H1 (cell line): ENCODE results near the gene GNA12. TPM values are rescaled to one million over a fixed set of nuclear protein-coding genes. Genes with fewer than 3 reads are reported as not detected.
A peak's percentile ranks its signal among the peaks of the same experiment; 100 is the strongest.

Experiments
- CTCF ChIA-PET: fragments of 300-600 bp; sonication (Branson Sonifier 250); formaldehyde crosslinking; loops from one replicate; lab custom pipeline; 2021; ENCODE audit not compliant: partially characterized antibody; lab: Charles Lee
- POLR2A ChIA-PET: fragments of 300-600 bp; sonication (Branson Sonifier 250); formaldehyde crosslinking; loops from one replicate; lab custom pipeline; 2021; ENCODE audit warnings: inconsistent platforms; ENCODE audit not compliant: partially characterized antibody; lab: Charles Lee
- DNase-seq, 2 experiments: peaks; one replicate each; pipeline versions ENCODE4 v3.0.0 to v3.0.0-alpha.2; 2010 to 2022; ENCODE audit warnings: low spot score in 2 of 2, low read depth in 1 of 2, mixed read lengths in 1 of 2
- FAIRE-seq: peaks from 2 replicates; lab custom pipeline; 2011; peaks lifted over from hg19 to GRCh38; lab: Jason Lieb, UNC
- H2AFZ ChIP-seq: 2 replicates; pipeline ENCODE4 v1.8.1; 2012; ENCODE audit warnings: low read length, inconsistent platforms
- H2AK5ac ChIP-seq: 2 replicates; pipeline ENCODE4 v1.6.1; 2013; ENCODE audit warnings: low read depth, low read length
- H2BK120ac ChIP-seq: replicated peaks from 2 replicates; pipeline ENCODE3; 2013; ENCODE audit warnings: low read depth, low read length, inconsistent platforms
- H2BK12ac ChIP-seq: 2 replicates; pipeline ENCODE4 v1.6.1; 2013; ENCODE audit warnings: low read depth, low read length
- H2BK15ac ChIP-seq: 2 replicates; pipeline ENCODE4 v1.6.1; 2013; ENCODE audit warnings: low read length
- H2BK20ac ChIP-seq: 2 replicates; pipeline ENCODE4 v1.6.1; 2013; ENCODE audit warnings: low read length
- H2BK5ac ChIP-seq: 2 replicates; pipeline ENCODE4 v1.6.1; 2013; ENCODE audit warnings: low read depth, low read length
- H3K14ac ChIP-seq: 2 replicates; pipeline ENCODE4 v1.6.1; 2013; ENCODE audit warnings: inconsistent platforms; ENCODE audit not compliant: insufficient read length
- H3K18ac ChIP-seq: 2 replicates; pipeline ENCODE4 v1.6.1; 2013; ENCODE audit warnings: low read length; ENCODE audit errors: extremely low read depth
- H3K23ac ChIP-seq: 2 replicates; pipeline ENCODE4 v1.6.1; 2013; ENCODE audit warnings: inconsistent platforms; ENCODE audit not compliant: insufficient read length
- H3K23me2 ChIP-seq: 2 replicates; pipeline ENCODE4 v1.6.1; 2013; ENCODE audit warnings: low read depth, low read length
- H3K27ac ChIP-seq: 2 replicates; pipeline ENCODE4 v1.6.1; 2011; ENCODE audit warnings: low read depth, low read length, inconsistent platforms
- H3K27me3 ChIP-seq, 4 experiments: replicated peaks in 1 of 4; 1 replicate in 1 of 4; 2 replicates in 3 of 4; pipeline versions ENCODE4 v1.6.1 to v1.8.1; 2011 to 2013; ENCODE audit warnings: low read length in 3 of 4, mild to moderate bottlenecking in 3 of 4, inconsistent platforms in 2 of 4, mixed read lengths in 2 of 4, moderate library complexity in 1 of 4; ENCODE audit not compliant: control insufficient read depth in 3 of 4, insufficient read depth in 3 of 4; ENCODE audit errors: extremely low read depth in 1 of 4
- H3K36me3 ChIP-seq, 4 experiments: 2 replicates each; pipeline versions ENCODE4 v1.6.1 to v1.8.1; 2011 to 2013; ENCODE audit warnings: mild to moderate bottlenecking in 4 of 4, low read length in 3 of 4, moderate library complexity in 2 of 4, control low read depth in 1 of 4, inconsistent platforms in 1 of 4; ENCODE audit not compliant: insufficient read depth in 4 of 4, control insufficient read depth in 2 of 4
- H3K4ac ChIP-seq: replicated peaks from 2 replicates; pipeline ENCODE3; 2013; ENCODE audit warnings: low read length, low read depth, mixed read lengths, inconsistent platforms; ENCODE audit not compliant: insufficient read length
- H3K4me1 ChIP-seq, 4 experiments: replicated peaks in 1 of 4; 1 replicate in 1 of 4; 2 replicates in 3 of 4; pipeline versions ENCODE4 v1.6.1 to v1.8.1; 2011 to 2013; ENCODE audit warnings: low read length in 3 of 4, inconsistent platforms in 2 of 4, mixed read lengths in 1 of 4; ENCODE audit not compliant: insufficient read depth in 4 of 4, control insufficient read depth in 3 of 4
- H3K4me2 ChIP-seq, 2 experiments: 2 replicates each; pipeline versions ENCODE4 v1.6.1 to v1.8.1; 2011 to 2013; ENCODE audit warnings: low read depth in 2 of 2, low read length in 2 of 2, control low read depth in 1 of 2, inconsistent platforms in 1 of 2, mild to moderate bottlenecking in 1 of 2; ENCODE audit not compliant: insufficient read depth in 1 of 2
- H3K4me3 ChIP-seq, 4 experiments: fragments of 200-600, 300-600 bp in 1 of 4; sonication (generic), shearing (Covaris generic), sonication (Bioruptor Twin) in 1 of 4; 2 replicates each; pipeline versions ENCODE4 v1.5.1 to v1.8.1; 2011 to 2016; ENCODE audit warnings: low read length in 4 of 4, low read depth in 3 of 4, control low read depth in 2 of 4, inconsistent platforms in 2 of 4, mild to moderate bottlenecking in 2 of 4, mixed read lengths in 1 of 4, moderate library complexity in 1 of 4; ENCODE audit not compliant: insufficient read depth in 2 of 4; ENCODE audit errors: extremely low read depth in 1 of 4
- H3K56ac ChIP-seq: replicated peaks from 2 replicates; pipeline ENCODE3; 2013; ENCODE audit warnings: low read depth, mild to moderate bottlenecking, mixed read lengths, low read length, inconsistent platforms; ENCODE audit not compliant: insufficient read length
- H3K79me1 ChIP-seq: 2 replicates; pipeline ENCODE4 v1.6.1; 2013; ENCODE audit warnings: low read depth, low read length, control low read depth
- H3K79me2 ChIP-seq, 2 experiments: 2 replicates each; pipeline versions ENCODE4 v1.6.1 to v1.8.1; 2012 to 2013; ENCODE audit warnings: low read length in 2 of 2, mild to moderate bottlenecking in 2 of 2, inconsistent platforms in 1 of 2; ENCODE audit not compliant: insufficient read depth in 2 of 2, control insufficient read depth in 1 of 2
- H3K9ac ChIP-seq, 4 experiments: replicated peaks in 1 of 4; 1 replicate in 1 of 4; 2 replicates in 3 of 4; pipeline versions ENCODE4 v1.6.1 to v1.8.1; 2011 to 2013; ENCODE audit warnings: low read depth in 3 of 4, low read length in 3 of 4, control low read depth in 2 of 4, mild to moderate bottlenecking in 2 of 4, moderate library complexity in 2 of 4, inconsistent platforms in 1 of 4; ENCODE audit errors: extremely low read depth in 1 of 4
- H3K9me3 ChIP-seq, 2 experiments: 2 replicates each; pipeline versions ENCODE4 v1.6.1 to v1.8.1; 2012 to 2013; ENCODE audit warnings: mild to moderate bottlenecking in 2 of 2, moderate library complexity in 2 of 2, control low read depth in 1 of 2, inconsistent platforms in 1 of 2, low read depth in 1 of 2, low read length in 1 of 2, mixed read lengths in 1 of 2; ENCODE audit not compliant: insufficient read depth in 2 of 2
- H4K20me1 ChIP-seq, 2 experiments: replicated peaks in 1 of 2; 2 replicates each; pipeline versions ENCODE3 to v1.8.1; 2011 to 2013; ENCODE audit warnings: inconsistent platforms in 2 of 2, low read length in 2 of 2, mild to moderate bottlenecking in 1 of 2; ENCODE audit not compliant: insufficient read depth in 2 of 2, control insufficient read depth in 1 of 2
- H4K5ac ChIP-seq: 2 replicates; pipeline ENCODE4 v1.6.1; 2013; ENCODE audit warnings: low read length, low read depth, mixed read lengths, inconsistent platforms; ENCODE audit not compliant: insufficient read length
- H4K8ac ChIP-seq: 2 replicates; pipeline ENCODE4 v1.8.0; 2013; ENCODE audit warnings: mild to moderate bottlenecking, moderate library complexity, low read length, inconsistent platforms; ENCODE audit not compliant: insufficient read depth; ENCODE audit errors: extremely low read depth
- H4K91ac ChIP-seq: replicated peaks from 2 replicates; pipeline ENCODE3; 2013; ENCODE audit warnings: low read length, mixed read lengths, inconsistent platforms; ENCODE audit not compliant: insufficient read length
- CREB1 ChIP-seq: IDR thresholded peaks from 2 replicates; pipeline ENCODE4 v1.6.1; 2012; ENCODE audit warnings: inconsistent platforms
- KDM1A ChIP-seq: fragments of 200-600, 300-600 bp; sonication (generic); IDR thresholded peaks from 2 replicates; pipeline ENCODE4 v1.7.1; 2016; ENCODE audit warnings: mild to moderate bottlenecking, low read length, borderline replicate concordance
- WGBS, 2 experiments: shearing (Covaris generic) in 1 of 2; methylation state at CpG; one replicate each; pipeline versions ENCODE4 v1.1.6 to v1.1.7; 2013 to 2015; ENCODE audit warnings: low lambda C conversion rate in 2 of 2, mixed read lengths in 2 of 2, inconsistent platforms in 1 of 2, low coverage in 1 of 2, missing lambda C conversion rate in 1 of 2; ENCODE audit not compliant: insufficient replicate concordance in 2 of 2, insufficient coverage in 1 of 2, insufficient read length in 1 of 2; ENCODE audit errors: extremely low coverage in 1 of 2, missing lambda C conversion rate in 1 of 2; 5-methylcytosine and 5-hydroxymethylcytosine counted together
- polyA plus RNA-seq, 7 experiments: library from polyadenylated mRNA; depleted of rRNA in 3 of 7; stranded (reverse) in 5 of 7; unstranded in 2 of 7; fragments of >200 nt in 5 of 7; fragments of 200-250 nt in 2 of 7; gene quantifications; 1 replicate in 5 of 7; 2 replicates in 1 of 7; 4 replicates in 1 of 7; pipeline versions ENCODE4 v1.2.1 to v1.2.3, GENCODE V29; 2011 to 2013; ENCODE audit warnings: missing spikeins in 2 of 7, mixed read lengths in 2 of 7
- total RNA-seq: library from RNA; stranded (reverse); fragmentation: NEBNext Ultra II Directional; extraction: Animal tissue kit (Norgen Biotek cat#: 25700); gene quantifications from 2 replicates; pipeline ENCODE4 v1.2.1, GENCODE V29; 2021

Gene GNA12
- total and polyA plus RNA-seq, 2 of the 8 experiments (the other 6 are each of a cell fraction or from before 2014, with no cell fraction given) = 96.5 to 109 TPM

- H2BK15ac ChIP-seq = no peak overlapping the region
- TF ChIP-seq CREB1 = no peak
- peak; percentile 68; the same call in 1 of the 2 replicates for TF ChIP-seq KDM1A
- TF ChIP-seq, all 59 proteins: peak for 1
- POLR2A ChIA-PET = no interaction called here
- no peak overlapping the region for H2AK5ac ChIP-seq
- no peak overlapping the region for H3K4ac ChIP-seq
- H3K23me2 ChIP-seq = no peaks in the 10 kb centered on the region; the same call in 1 of the 2 replicates
- H3K14ac ChIP-seq = no peak overlapping the region
- H2BK120ac ChIP-seq = no peak overlapping the region
- peaks cover 0 to 2% of the 10 kb centered on the region in 2 experiments for H4K20me1 ChIP-seq
- DNase-seq (no peak), FAIRE-seq (no peak)
- H2BK20ac ChIP-seq = no peak overlapping the region
- no peak overlapping the region for H2BK12ac ChIP-seq
- WGBS, 2 experiments = 77% methylated on average over 3 of the region's 3 CpGs; no CpG with 5 or more reads in 1 of the 2 experiments
- peaks cover 6% of the 10 kb centered on the region; the same call in 1 of the 2 replicates for H3K79me1 ChIP-seq
- H4K5ac ChIP-seq = no peak overlapping the region
- H3K56ac ChIP-seq = no peak overlapping the region
- peaks cover 2 to 70% of the 10 kb centered on the region in 2 experiments; a peak in 3 of 4 replicates for H3K79me2 ChIP-seq
- no peak overlapping the region for H3K27ac ChIP-seq
- CTCF ChIA-PET = interaction anchor here (0.6 to 2.1 kb wide), 3 partner anchors 10 to 51 kb away, joined by 3 to 10 read pairs (median 3); no protein-coding TSS in a partner anchor
- no peak overlapping the region for H3K23ac ChIP-seq
- no peak overlapping the region for H4K91ac ChIP-seq
- H3K4me1 ChIP-seq = peaks cover 0 to under 1% (median 0%) of the 10 kb centered on the region in 4 experiments; a peak in 3 of 7 replicates
- no peak overlapping the region for H2BK5ac ChIP-seq
- H3K4me3 ChIP-seq = no peak overlapping the region
- no peaks in the 10 kb centered on the region; a peak in 1 of 8 replicates for H3K36me3 ChIP-seq
- no peak overlapping the region for H3K9ac ChIP-seq
- H2AFZ ChIP-seq = no peak overlapping the region
- no peak overlapping the region for H4K8ac ChIP-seq
- no peak overlapping the region for H3K18ac ChIP-seq
- H3K9me3 ChIP-seq = no peaks in the 10 kb centered on the region
- no peak overlapping the region for H3K4me2 ChIP-seq
- no peaks in the 10 kb centered on the region for H3K27me3 ChIP-seq
These were observed 91.0 kb downstream of the GNA12 start for GRCh38 chr7:2753148-2753547.
